Activated CD8-positive, alpha-beta memory T cell treated with anti-CD3 and anti-CD28 coated beads for 1 hour (primary cell): ENCODE measurements around the gene PPCDC.

Experiments used
- DNase-seq, 2 donors: peaks; one replicate each; pipeline ENCODE4 v3.0.0-alpha.2; 2020; ENCODE audit warnings: low read depth in 1 of 2; ENCODE audit errors: extremely low read depth in 1 of 2

Gene PPCDC

DNA sequence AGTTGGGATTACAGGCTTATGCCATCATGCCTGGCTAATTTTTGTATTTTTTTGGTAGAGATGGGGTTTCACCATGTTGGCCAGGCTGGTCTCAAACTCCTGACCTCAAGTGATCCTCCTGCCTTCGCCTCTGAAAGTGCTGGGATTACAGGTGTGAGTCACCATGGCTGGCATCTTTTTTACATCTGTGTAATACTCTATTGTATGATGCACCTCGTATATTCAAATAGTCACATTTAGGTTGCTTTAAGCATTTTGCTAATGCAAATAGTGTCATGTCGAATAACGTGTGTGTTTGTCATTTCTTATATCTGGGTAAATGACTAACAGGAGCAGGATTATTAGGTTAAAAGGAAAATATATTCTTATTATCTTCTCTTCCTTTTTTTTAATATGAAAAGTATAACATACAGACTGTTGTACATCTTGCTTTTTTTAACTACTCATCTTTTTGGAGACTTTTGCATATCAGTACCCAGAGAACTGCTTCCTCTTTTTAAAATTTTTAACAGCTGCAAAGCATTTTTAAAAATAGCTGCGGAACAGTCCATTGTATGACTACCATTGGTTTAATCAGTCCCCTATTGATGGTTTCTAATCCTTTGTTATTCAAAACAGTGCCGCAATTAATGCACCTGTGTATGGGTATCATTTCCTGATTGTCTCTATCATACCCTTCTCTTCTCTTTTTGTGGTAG, 14.6 kb upstream of the PPCDC start:
- no peak for DNase-seq

DNA sequence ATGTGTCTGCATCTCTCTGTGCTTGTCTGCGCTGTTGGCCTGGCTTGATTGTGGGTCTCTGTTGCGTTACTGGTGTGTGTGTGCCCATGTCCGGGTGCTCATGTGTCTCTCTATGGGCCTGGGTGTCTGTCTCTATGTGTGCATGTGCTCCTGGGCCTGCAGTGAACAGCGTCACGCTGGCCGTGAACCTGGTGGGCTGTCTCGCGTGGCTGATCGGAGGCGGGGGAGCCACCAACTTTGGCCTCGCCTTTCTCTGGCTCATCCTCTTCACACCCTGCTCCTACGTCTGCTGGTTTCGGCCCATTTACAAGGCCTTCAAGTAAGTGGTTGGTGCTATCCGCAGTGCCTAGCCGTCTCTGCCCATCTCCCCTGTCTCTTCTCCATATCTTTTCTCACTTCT, 7.0 kb upstream of the PPCDC start:
- DNase-seq, result no peak

DNA sequence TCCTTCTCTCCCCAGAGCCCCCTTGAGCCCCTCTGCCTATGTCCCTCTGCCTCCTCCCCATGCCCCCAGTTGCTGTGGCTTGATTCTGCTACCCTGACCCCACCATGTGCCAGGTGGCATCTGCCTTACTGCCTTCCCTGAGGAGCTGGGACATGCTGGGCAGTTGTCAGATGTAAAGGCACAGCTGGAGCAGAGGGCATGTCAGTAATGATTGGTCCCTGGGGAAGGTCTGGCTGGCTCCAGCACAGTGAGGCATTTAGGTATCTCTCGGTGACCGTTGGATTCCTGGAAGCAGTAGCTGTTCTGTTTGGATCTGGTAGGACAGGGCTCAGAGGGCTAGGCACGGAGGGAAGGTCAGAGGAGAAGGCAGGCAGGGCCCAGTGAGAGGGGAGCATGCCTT, 3.5 kb upstream of the PPCDC start:
- no peak for DNase-seq

DNA sequence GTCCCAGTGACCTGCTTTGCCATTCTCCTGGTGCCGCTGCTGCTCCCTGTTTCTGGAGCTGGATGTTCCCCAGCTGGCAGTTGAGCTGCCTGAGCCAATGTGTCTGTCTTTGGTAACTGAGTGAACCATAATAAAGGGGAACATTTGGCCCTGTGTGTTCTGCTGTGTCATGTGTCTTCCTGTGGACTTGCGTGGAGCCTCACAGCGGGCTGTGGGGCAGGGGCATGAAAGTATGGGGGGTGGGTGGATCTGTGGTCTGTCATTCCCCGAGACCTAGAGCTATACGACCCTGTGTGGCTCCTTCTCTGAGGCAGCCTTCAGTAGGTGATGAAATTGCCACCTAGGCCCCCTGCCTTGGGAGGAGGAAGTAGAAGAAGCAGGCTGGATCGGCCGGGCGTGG, 2.0 kb upstream of the PPCDC start:
- DNase-seq, result no peak

DNA sequence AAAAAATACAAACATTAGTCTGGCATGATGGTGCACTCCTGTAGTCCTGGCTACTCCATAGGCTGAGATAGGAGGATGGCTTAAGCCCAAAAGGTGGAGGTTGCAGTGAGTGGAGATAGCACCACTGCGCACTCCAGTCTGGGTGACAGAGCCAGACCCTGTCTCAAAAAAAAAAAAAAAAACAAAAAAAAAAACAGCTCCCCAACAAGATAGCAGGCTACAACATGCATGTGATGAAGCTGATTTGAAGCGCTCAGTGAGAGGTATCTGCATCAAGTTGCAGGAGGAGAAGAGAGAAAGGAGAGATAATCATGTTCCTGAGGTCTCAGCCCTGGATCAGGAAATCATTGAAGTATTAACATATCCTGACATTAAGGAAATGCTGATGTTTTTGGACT, 608 bp upstream of the PPCDC start:
- DNase-seq, result no peak

DNA sequence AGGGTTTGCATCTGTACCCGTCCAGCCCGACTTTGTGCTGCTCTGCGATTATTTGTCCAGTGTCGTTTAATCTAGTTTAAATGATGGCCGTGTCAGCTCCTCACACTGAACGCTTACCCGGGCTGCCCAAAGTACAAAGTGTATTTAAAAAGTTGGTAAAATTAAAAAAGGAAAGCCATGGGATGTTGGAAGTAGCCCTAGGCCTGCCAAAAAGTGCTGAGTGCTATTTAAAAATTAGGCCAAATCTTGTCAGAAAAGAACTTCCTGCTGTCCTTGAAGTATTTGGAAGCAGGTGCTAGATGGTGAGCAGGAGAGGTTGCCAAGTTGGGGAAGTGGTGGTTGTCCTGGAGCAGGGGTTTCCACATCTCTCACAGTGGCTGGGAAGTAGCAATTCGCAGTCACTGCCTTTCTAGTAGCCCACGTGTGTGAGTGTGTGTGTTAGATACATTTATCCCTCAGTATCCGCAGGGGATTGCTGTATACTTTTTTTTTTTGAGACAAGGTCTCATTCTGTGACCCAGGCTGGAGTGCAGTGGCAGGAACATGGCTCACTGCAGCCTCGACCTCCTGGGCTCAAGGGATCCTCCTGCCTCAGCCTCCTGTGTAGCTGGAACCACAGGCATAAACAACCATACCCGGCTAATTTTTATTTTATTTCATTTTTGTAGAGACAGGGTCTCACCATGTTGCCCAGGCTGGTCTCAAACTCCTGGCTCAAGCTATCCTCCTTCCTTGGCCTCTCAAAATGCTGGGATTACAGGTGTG, 664 bp downstream of the PPCDC start:
- DNase-seq, result no peak

DNA sequence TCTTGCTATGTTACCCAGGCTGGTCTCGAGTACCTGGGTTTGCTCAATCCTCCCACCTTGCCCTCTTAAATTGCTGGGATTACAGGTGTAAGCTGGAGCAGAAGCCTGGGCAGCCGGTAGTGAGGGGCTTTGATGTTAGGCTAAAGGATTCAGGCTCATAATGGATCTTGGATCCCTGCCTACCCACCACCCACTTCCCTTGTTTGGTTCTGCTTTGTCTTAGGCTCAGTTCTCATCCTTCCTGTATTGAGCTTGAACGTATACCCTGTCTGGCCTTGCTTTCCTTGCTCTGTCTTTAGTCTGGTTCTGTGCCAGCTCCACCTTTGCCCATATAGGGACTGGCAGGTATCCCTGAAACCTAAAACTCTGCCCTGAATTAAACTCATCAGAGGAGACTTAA, 1.7 kb downstream of the PPCDC start:
- DNase-seq, result no peak

DNA sequence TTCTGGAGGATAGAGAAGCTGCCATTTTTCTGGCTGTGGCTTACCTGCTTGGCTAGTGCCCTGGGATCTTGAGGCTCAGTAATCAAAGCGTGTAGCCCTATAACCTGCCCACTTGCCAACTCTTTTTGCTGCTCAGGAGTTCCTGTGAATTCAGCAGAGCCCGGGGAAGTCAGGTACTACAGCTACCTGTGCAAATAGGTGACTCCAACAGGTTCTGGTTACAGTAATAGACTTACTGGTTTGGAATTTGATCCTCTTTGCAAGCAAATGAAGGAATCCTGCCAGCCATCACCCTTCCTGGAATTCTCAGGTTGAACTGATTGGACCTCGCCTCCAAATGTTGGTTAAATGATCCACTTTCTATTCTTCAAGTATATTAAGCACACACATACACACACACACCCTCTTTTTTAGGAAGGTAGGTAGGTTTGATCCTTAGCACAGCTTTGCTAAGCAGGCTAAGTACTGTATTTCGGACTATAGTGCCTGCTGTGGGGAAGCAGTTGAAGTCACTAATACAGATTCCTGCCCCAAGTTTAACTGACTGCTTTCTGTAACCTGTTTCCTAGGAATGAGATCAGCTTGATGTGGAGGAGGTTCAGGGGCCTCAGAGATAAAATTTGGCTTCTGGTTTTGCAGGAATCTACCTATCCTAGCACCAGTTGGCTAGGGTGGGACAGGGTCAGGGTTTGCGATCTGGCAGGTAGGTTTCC, 2.3 kb downstream of the PPCDC start:
- DNase-seq, result no peak

DNA sequence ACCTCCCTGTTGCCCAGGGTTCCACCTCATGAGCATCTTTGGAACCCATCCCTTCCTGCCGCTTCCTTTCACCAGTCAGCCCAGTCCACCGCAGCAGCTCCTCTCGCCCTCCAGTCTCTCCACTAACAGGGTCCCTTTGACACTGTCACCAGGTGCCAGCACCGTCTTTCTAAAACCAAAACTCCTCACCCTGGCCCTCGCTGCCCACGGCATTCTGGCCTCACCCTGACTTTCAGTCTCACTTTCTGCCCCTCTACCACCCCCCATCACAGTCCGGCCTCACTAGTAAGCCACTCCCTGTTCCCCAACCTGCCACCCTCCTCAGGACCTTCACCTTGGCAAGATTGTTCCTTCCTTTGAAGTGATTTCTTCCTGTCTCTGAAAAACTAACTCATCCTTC, 4.2 kb downstream of the PPCDC start:
- no peak for DNase-seq

DNA sequence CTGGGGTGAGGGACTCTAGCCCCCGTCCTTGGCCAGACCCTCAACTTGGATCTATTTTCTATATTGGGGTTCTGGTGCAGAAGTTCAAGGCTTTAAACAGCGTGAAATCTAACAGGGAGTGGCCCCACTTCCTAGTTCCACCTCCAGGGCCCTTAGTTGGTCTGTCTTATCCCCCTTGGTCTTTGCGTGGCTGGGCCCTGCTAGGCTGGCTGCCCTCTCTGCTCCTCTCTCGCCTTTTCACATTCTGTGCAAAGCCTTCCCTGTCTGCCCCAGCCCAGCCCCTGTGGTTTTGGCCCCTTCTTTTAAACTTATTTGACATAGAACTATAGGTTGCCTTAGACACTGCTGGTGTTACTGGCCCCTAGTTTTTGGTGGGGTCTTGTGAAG, 5.6 kb downstream of the PPCDC start:
- DNase-seq, result no peak

DNA sequence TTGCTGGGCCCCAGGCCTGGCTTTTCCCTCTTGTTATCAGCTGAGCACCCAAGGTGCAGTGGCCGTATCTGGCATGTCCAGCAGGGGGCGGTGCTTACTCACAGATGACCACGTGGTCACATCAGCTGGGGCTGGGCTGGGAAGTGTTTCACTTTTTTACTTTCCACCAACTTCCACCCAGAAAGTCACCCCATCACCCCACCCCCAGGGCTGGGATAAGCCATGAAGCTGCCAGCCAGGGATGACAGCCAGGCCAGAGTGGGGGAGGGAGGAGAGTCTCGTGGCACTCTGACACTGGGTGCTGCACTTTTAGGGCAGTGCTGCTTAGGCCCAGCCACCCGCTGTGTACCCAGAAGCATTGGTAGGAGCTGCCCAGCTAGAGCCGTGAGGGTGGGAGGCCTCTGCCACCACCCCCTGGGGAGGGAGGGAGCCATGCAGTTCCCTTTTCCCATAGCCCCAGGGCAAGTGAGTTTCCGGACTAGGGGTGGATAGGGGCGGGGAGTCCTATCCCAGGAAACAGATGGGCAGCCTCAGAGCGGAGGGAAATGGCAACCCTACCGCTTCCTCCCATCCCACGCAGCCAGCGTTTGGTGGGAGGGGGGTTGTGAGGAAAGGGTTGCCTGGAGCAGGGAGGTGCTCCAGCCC, 6.1 kb downstream of the PPCDC start:
- peak; percentile 70 to 89 for DNase-seq

DNA sequence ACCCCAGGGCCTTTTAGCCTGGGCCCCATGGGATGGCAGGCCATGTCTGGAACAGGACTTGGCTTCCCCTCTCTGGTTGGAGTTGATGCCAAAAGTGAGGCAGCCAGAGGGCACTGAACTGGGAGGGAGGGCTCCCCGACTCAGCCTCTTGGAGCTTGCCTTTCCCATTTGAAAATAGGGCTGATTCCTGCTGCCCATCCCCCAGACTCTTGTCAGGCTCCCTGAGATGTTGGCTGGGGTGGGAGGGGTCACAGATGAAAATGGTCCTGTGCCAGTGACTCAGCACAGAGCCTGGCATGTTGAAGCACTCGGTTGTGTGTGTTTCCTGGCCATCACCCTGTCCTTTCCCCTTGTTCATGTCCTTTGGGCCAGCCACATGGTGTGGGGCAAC, 6.6 kb downstream of the PPCDC start:
- DNase-seq, result no peak

DNA sequence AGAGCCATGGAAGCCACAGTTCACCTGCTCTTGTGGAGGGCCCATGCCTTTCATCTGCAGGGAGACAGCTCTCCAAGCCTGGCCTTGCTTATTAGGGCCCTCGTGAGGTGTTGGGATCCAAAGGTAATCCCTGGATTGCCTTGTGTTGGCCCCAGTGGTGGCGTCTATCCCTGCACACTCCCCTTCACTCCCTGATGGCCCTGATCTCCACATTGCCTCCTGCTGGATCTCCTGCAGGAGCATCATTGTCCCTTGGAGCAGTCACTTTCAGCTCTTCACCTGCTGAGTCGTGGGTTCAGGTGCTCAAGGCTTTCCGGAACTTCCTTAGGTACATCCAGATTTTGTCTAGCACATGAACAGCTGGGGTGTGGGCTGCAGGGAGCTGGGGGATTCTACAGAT, 7.0 kb downstream of the PPCDC start:
- DNase-seq, result no peak

DNA sequence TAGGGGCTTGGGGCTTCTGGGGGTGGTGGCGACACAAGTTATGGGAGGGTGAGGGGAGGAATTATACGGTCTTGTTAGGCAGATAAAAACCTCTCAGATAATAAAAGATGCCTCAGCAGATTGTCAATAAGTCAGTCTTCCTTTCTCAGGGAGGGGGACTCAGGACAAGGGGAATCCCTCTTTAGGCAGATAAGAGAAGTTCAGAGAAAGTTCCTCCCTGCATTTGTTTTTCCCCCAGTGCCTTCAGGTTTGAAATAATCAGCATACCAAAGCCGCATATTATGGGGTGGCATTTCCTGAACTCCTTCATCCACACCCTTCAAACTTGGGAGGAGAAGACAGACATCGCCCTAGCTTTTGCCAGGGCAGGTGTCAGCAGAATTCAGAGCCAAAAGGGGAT, 8.5 kb downstream of the PPCDC start:
- no peak for DNase-seq

DNA sequence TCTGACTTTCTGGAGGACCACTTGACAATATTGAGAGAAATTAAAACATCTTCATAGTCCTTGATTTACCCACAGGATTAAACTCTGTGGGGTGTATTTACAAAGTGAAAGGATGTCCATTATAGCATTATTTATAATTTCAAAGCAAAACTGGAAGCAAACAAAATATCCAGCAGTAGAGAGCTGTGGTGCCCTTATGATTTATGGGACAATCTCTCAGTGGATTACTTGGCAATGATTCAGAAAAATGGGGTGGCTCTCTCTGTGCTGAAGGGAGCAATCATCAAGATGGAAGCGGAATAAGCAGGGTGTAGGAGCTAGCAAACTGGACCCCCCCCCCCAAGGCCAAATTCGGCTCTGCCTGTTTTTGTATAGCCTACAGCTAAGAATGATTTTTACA, 9.0 kb downstream of the PPCDC start:
- DNase-seq, result no peak

DNA sequence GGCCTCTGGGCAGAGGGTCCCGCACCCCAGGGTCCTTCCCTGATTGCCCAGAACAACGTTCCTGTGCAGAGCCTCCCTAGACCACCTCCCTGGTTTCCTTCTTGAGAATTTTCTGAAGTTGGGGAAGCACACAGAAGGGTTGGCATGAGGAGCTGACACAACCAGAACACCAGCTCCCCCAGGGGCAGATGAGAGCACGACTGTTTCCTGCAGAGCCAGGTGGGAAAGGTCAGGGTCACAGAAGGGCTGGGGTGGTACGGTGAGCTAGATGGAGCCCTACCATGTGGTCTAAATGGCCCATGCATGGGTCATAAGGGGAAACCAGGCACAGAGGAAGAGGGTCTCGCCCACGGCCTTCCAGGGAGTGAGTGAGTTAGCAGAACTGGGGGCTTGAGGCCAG, 10.4 kb downstream of the PPCDC start:
- DNase-seq, result no peak

DNA sequence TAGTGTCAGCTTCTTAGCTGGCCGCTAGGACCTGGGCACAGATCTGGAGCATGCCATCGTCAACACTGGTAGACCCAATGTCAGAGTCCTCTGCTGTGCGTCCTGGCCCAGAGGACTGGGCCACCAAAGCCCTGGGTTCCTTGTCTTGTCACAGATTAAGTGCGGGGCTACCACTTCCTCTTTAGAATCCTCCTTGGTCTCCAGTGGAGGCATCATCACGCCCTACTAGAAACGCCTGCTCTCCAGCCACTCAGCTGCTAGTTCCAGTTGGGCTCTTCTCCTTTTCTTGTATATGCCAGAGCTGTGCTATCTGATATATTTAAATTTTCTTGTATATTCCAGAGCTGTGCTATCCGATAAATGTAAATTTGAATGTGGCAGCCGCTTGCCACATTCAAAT, 11.2 kb downstream of the PPCDC start:
- no peak for DNase-seq

DNA sequence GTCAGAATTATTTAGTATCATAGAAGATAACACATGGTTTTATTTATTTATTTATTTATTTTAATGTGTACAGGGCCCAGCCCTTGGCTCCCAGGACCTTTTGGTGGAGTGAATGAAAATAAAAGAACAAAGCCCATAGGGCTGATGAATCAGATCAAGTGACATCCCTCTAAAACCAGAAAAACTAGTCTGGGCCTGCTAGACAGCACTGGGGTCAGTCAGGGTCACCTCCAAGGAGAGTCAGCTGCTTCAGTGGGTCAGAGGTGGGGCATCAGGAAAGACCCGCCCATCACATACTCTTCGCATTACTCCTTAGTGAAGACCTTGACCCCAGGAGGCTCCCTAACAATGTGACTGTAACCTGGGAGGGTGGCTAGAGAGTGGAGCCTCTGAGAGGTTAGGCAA, 12.8 kb downstream of the PPCDC start:
- DNase-seq, result no peak

DNA sequence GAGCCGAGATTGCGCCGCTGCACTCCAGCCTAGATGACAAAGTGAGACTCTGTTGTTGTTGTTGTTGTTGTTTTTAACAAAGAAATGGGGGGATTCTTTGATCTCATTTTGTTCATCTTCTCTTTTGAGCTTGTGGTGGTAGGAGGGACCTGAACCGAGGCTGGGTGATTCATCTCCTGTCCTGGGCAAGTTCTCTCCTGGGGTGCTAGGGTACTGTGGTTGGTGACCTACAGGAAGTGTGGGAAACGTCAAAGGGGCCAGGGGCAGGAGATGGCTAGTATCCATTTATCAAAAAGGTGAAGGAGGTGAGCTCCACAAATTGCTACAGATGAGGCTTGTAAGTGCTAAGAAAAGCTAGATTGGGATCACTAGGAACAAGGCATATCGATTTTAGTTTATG, 14.3 kb downstream of the PPCDC start:
- DNase-seq, result no peak

DNA sequence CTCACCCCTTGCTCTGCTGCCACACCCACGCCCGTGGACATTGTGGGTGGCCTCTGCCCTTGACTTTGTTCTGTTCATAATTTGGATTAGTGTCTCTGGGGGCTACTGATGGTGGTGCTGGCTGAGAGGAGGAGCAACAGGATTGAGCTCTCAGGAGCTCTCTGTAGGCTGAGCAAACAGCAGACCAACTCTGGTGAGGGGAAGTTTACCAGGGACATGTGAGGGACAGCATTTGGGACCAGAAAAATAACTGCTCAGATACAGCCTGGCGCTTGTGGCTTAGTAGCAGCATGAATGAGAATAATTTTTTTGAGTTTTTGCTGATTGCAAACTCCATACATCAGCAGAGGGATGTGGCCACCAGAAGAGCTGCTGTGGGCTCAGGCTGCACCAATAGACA, 14.8 kb downstream of the PPCDC start:
- DNase-seq, result no peak

DNA sequence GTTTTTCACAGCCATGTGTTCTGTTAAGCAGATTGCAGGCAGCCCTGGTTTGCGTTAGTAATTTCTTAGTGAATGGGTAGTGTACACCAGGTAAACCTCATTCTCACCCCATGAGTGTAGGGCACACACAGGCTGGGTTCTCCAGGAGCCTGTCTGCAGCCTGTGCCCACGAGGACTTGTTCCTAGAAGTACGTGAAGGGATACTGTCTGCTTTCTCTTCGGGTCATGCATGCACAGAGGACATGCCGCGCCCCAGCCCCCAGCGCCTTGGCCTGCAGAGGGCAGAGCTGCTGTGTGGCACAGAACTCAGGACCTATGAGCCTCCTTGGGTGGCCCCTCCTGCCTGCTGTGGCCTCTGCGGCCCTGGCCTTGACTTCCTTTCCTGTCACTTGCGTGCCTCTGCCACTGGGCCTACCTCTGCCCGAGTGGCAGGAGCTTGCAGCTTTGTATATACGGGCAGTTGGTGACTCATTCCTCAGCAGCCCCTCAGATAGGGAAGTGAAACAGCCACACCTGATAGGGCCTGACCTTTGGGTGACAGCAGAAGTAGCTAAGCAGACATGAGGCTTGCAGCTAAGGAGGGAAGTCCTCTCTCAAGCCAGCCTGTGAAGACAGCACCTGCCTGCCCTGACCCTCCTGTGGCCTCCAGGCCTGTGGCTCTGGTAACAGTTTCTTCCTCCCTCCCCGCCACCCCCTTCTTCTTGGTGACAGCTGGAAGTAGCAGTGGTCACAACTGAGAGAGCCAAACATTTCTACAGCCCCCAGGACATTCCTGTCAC, 19.5 kb downstream of the PPCDC start:
- DNase-seq, result peak in 1 of 2 donors; percentile 45
